ENCODE measurements around the gene ARHGAP15. TPM values are rescaled to one million over a fixed set of nuclear protein-coding genes. Genes with fewer than 3 reads are reported as not detected.

ARHGAP15 gene
- total and polyA plus RNA-seq, 8 donors: 0.69 to 5.2 (median 1.5) TPM

- no peaks in the 10 kb centered on the region for H3K36me3 ChIP-seq
- H3K4me1 ChIP-seq: no peaks in the 10 kb centered on the region
- ATAC-seq: peak; percentile 55 to 89 (median 86)
- TF ChIP-seq, protein P1, sequence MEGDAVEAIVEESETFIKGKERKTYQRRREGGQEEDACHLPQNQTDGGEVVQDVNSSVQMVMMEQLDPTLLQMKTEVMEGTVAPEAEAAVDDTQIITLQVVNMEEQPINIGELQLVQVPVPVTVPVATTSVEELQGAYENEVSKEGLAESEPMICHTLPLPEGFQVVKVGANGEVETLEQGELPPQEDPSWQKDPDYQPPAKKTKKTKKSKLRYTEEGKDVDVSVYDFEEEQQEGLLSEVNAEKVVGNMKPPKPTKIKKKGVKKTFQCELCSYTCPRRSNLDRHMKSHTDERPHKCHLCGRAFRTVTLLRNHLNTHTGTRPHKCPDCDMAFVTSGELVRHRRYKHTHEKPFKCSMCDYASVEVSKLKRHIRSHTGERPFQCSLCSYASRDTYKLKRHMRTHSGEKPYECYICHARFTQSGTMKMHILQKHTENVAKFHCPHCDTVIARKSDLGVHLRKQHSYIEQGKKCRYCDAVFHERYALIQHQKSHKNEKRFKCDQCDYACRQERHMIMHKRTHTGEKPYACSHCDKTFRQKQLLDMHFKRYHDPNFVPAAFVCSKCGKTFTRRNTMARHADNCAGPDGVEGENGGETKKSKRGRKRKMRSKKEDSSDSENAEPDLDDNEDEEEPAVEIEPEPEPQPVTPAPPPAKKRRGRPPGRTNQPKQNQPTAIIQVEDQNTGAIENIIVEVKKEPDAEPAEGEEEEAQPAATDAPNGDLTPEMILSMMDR (IDR thresholded peaks at IDR 0.05): peak; percentile 17 to 45 (median 26)
- intact Hi-C loops (cut with DNase I): no loop called here
- H3K27me3 ChIP-seq: peaks cover 0 to 8% (median 0%) of the 10 kb centered on the region in 4 donors
- FAIRE-seq: no peak
- 17 to 19% methylated on average over 12 of the region's 12 CpGs for WGBS, 2 donors
- H3K27ac ChIP-seq: no peak overlapping the region
- H3K9me3 ChIP-seq: no peaks in the 10 kb centered on the region
- peak in 4 of 6 donors; percentile 16 to 38 (median 24) for DNase-seq
- no peak overlapping the region for H3K4me3 ChIP-seq
These were observed 33.1 kb downstream of the ARHGAP15 start for GRCh38 chr2:143162123-143162837.

DNA sequence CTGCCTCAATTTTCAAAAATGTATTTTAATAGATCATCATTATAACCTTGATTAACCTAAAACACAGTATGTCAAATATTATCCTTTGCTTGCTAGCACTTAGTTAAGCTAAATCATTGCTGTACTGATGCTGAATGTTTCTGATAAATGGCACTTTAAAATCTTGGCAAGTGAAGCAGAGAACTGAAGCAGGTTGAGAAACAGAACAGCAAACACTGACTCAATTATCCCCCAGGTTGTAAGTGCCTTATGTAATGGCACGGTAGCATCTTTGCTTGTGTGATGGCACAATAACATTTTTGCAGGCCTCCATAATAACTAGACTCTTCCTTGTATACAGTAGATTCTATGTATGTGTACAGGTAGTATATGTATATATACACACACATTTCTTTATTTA is 33.8 kb downstream of the ARHGAP15 start:
- Histone ChIP-seq H3K4me3 (no peak overlapping the region), H3K36me3 (no peaks in the 10 kb centered on the region), H3K9me3 (no peaks in the 10 kb centered on the region), H3K27ac (no peak overlapping the region), H3K27me3 (peaks cover 0 to 8% (median 0%) of the 10 kb centered on the region in 4 donors), H3K4me1 (no peaks in the 10 kb centered on the region)
- TF ChIP-seq, protein P1 (IDR thresholded peaks at IDR 0.05): no peak
- intact Hi-C loops (cut with DNase I): no loop called here
- FAIRE-seq (no peak), ATAC-seq (peak in 2 of 4 donors; percentile 50 to 52), DNase-seq (no peak)
- WGBS, 2 donors: 46 to 48% methylated on average over 1 of the region's 1 CpG

- FAIRE-seq (no peak), DNase-seq (no peak), ATAC-seq (no peak)
- Histone ChIP-seq H3K4me3 (no peak overlapping the region), H3K9me3 (no peaks in the 10 kb centered on the region), H3K27ac (no peak overlapping the region), H3K27me3 (peaks cover 0 to 8% (median 0%) of the 10 kb centered on the region in 4 donors), H3K4me1 (no peaks in the 10 kb centered on the region), H3K36me3 (no peaks in the 10 kb centered on the region)
- TF ChIP-seq, protein P1 (IDR thresholded peaks at IDR 0.05): no peak
- intact Hi-C loops (cut with DNase I): no loop called here
- 81 to 85% methylated on average over 4 of the region's 4 CpGs for WGBS, 2 donors
These were observed 34.3 kb downstream of the ARHGAP15 start for GRCh38 chr2:143163499-143163898.

GRCh38 chr2:143165291-143165690 is 36.1 kb downstream of the ARHGAP15 start:
- TF ChIP-seq, protein P1 (IDR thresholded peaks at IDR 0.05): no peak
- FAIRE-seq: no peak
- 38 to 44% methylated on average over 1 of the region's 1 CpG for WGBS, 2 donors
- no peak for ATAC-seq
- H3K9me3 ChIP-seq: no peaks in the 10 kb centered on the region
- peaks cover 0 to 7% (median 0%) of the 10 kb centered on the region in 4 donors for H3K27me3 ChIP-seq
- no peaks in the 10 kb centered on the region for H3K4me1 ChIP-seq
- H3K36me3 ChIP-seq: no peaks in the 10 kb centered on the region
- H3K4me3 ChIP-seq: no peak overlapping the region
- intact Hi-C loops (cut with DNase I): no loop called here
- H3K27ac ChIP-seq: no peak overlapping the region
- DNase-seq: no peak

- TF ChIP-seq, protein P1 (IDR thresholded peaks at IDR 0.05): no peak
- intact Hi-C loops (cut with DNase I): no loop called here
- Histone ChIP-seq H3K9me3 (no peaks in the 10 kb centered on the region), H3K27me3 (no peaks in the 10 kb centered on the region), H3K27ac (no peak overlapping the region), H3K4me1 (no peaks in the 10 kb centered on the region), H3K4me3 (no peak overlapping the region), H3K36me3 (no peaks in the 10 kb centered on the region)
- FAIRE-seq (no peak), ATAC-seq (no peak), DNase-seq (no peak)
- 70 to 71% methylated on average over 1 of the region's 1 CpG for WGBS, 2 donors
These were observed 39.9 kb downstream of the ARHGAP15 start for GRCh38 chr2:143169105-143169504.
